Cardiac fibroblast (primary cell): ENCODE results near the gene NAALADL2.
"Not testable (repeated sequence)": the region's sequence is repeated elsewhere in the genome, so short reads cannot be mapped to it uniquely, and the experiment has no call there.

ENCODE experiments used
- DNase-seq, 2 donors: peaks; one replicate each; pipeline versions ENCODE4 v3.0.0 to v3.0.0-alpha.2; 2010; ENCODE audit warnings: low read depth in 2 of 2
- H3K4me3 ChIP-seq, 2 donors: replicated peaks in 1 of 2; 1 replicate in 1 of 2; 2 replicates in 1 of 2; pipeline ENCODE4 v1.5.1; 2011; ENCODE audit warnings: low read depth in 2 of 2, low read length in 2 of 2, mild to moderate bottlenecking in 2 of 2, moderate library complexity in 1 of 2
- TF ChIP-seq, protein P1 (sequence below): IDR thresholded peaks from one replicate; pipeline ENCODE4 v1.5.1; 2011; ENCODE audit warnings: low read depth, mild to moderate bottlenecking, low read length, inconsistent platforms

The NAALADL2 gene

DNA sequence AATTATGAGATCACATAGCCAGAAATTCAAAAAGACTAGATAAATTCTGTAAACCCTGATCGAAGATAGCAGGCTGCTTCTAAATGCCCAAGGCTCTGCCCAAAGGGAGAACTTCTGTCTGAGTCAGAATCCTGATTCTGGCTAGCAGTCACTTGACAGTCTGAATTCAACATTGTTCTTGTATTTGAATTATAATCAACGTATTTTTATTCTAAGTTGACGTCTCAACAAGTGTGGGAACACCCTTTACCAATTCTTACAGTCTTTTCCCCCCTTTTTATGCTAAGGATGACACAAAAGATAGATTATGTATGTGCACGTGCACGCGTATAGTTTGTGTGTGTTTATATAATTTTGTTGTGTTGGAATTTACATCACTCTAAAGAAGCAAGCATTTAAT, 552.8 kb downstream of the NAALADL2 start:
- TF ChIP-seq, protein P1, sequence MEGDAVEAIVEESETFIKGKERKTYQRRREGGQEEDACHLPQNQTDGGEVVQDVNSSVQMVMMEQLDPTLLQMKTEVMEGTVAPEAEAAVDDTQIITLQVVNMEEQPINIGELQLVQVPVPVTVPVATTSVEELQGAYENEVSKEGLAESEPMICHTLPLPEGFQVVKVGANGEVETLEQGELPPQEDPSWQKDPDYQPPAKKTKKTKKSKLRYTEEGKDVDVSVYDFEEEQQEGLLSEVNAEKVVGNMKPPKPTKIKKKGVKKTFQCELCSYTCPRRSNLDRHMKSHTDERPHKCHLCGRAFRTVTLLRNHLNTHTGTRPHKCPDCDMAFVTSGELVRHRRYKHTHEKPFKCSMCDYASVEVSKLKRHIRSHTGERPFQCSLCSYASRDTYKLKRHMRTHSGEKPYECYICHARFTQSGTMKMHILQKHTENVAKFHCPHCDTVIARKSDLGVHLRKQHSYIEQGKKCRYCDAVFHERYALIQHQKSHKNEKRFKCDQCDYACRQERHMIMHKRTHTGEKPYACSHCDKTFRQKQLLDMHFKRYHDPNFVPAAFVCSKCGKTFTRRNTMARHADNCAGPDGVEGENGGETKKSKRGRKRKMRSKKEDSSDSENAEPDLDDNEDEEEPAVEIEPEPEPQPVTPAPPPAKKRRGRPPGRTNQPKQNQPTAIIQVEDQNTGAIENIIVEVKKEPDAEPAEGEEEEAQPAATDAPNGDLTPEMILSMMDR, result no peak

DNA sequence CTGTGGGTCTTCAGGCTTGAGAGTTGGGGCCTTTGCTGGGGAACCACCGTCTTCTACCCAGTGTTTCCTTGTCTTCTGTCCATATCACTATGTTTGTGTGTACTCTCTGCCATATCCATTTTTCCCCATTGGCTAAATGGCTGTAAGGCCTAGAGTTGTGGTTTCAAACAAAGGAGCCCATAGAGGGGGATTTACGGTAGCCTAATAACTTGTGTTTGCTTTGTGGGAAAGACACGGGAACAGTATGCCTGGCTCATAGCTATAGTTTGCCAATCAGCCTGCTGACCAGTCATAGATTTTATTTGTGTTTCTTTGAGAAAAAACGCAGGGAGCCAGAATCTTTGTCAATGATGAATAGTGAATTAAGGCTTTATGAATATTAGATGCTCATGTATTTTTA, 554.8 kb downstream of the NAALADL2 start:
- no peak for DNase-seq
- no peak overlapping the region for H3K4me3 ChIP-seq
- TF ChIP-seq, protein P1, result no peak

More for the DNA sequence above, 552.8 kb downstream of the NAALADL2 start:
- H3K4me3 ChIP-seq, result no peak overlapping the region
- no peak for DNase-seq

DNA sequence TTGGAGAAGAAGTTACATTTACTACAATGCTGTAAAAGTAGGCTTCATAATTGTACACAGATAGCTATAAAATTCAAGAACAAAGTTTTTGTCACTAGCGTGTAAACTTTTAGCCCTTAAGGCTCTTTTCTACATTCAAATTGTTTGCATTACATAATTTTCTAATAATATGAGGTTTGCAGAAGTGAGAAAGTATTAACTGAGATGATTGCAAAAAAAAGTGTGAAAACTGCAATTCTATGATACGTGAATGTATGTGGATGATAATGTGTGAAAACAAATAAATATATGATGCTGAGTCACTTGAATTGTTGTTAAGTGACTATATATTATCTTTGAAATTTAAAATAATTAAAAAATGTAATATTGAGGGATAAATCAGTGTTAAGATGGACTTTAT, 557.5 kb downstream of the NAALADL2 start:
- TF ChIP-seq, protein P1, result no peak

DNA sequence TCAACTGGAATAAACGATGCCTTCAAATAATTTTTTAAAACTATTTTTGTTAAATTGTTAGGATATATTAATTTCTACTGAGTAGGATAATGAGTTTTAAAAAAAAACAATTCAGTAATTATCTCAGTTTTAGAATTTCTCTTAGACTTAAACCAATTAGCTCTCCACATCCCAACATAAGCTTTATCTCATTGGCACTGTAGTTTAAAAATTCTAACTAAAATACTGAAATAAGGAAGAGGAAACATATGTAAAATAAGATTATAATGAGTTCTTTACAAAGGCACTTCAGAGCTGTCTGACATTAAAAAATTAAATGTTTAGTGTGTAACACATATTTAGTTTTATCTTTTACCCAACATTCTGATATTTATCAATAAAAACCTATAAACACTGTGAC, 558.3 kb downstream of the NAALADL2 start:
- no peak for DNase-seq
- no peak overlapping the region for H3K4me3 ChIP-seq
- TF ChIP-seq, protein P1, result no peak

More for the DNA sequence above, 557.5 kb downstream of the NAALADL2 start:
- H3K4me3 ChIP-seq, result no peak overlapping the region
- no peak for DNase-seq

DNA sequence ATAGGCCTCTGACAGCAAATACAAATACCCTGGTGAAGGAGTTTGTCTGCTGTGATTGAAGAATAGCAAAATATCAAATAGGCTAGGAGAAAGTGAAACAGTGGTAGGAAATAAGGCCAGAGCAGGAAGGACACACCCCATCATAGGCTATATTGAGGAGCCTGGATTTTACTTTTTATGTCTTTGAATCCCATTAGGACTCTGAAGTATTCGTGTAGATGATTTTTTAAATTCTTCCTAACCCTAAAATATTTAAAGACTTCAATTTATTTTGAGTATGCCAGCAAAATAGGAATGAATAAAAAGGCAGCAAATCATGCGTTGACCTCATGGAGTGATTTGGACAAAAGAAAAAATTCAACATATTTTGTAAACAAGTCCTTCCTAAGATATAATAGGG, 562.8 kb downstream of the NAALADL2 start:
- TF ChIP-seq, protein P1, result no peak
- no peak for DNase-seq
- H3K4me3 ChIP-seq, result no peak overlapping the region

DNA sequence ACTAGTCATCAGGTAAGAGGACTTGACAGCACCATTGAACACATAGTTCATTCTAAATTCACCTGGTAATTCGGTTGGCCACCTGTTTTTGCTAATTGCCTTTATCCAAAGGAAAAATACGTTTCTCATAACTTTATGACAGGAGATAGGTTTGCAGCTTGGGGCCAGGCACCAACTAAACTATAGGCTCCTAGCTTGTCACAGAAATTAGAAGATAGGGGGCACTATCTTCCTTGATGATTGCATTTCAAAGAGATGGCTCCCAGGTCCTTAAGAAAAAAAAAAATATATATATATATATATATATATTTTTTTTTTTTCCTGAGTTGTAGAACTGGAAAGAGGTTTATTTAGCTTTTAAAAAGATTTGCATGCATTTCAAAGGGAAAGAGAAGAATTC, 563.6 kb downstream of the NAALADL2 start:
- no peak overlapping the region for H3K4me3 ChIP-seq
- DNase-seq, result no peak

DNA sequence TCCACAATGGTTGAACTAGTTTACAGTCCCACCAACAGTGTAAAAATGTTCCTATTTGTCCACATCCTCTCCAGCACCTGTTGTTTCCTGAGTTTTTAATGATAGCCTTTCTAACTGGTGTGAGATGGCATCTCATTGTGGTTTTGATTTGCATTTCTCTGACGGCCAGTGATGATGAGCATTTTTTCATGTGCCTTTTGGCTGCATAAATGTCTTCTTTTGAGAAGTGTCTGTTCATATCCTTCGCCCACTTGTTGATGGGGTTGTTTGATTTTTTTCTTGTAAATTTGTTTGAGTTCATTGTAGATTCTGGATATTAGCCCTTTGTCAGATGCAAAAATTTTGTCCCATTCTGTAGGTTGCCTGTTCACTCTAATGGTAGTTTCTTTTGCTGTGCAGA, 564.7 kb downstream of the NAALADL2 start:
- not testable (repeated sequence) for DNase-seq, H3K4me3 ChIP-seq

More for the DNA sequence above, 563.6 kb downstream of the NAALADL2 start:
- TF ChIP-seq, protein P1, result no peak
